Neural cell (in vitro differentiated cells): ENCODE data around the gene SLFN12L. TPM values are rescaled to one million over a fixed set of nuclear protein-coding genes. Genes with fewer than 3 reads are reported as not detected.
"Not testable (repeated sequence)": the region's sequence is repeated elsewhere in the genome, so short reads cannot be mapped to it uniquely, and the experiment has no call there.

ENCODE experiments used
- H2AFZ ChIP-seq: fragments of 200-600, 300-800 bp; sonication (generic), shearing (Covaris generic); 2 replicates; pipeline ENCODE4 v1.6.0; 2014; ENCODE audit warnings: low read depth, mild to moderate bottlenecking, antibody characterized with exemption, low read length, moderate library complexity
- H3F3A ChIP-seq: fragments of 200-600 bp; shearing (Covaris generic); 2 replicates; pipeline ENCODE4 v1.6.1; 2016; ENCODE audit warnings: mild to moderate bottlenecking, moderate library complexity, mixed read lengths, antibody characterized with exemption, low read length; ENCODE audit not compliant: insufficient read depth, poor library complexity, severe bottlenecking
- H3K27ac ChIP-seq: fragments of 200-600, 300-800 bp; sonication (generic), shearing (Covaris generic); 2 replicates; pipeline ENCODE4 v1.5.1; 2014; ENCODE audit warnings: mild to moderate bottlenecking, low read length, moderate library complexity
- H3K27me3 ChIP-seq: fragments of 300-800, 200-600 bp; sonication (generic), shearing (Covaris generic); 2 replicates; pipeline ENCODE4 v1.6.0; 2014; ENCODE audit warnings: mild to moderate bottlenecking, low read depth, low read length, moderate library complexity; ENCODE audit not compliant: insufficient read depth
- H3K36me3 ChIP-seq: fragments of 300-800, 200-600 bp; sonication (generic), shearing (Covaris generic); 2 replicates; pipeline ENCODE4 v1.5.1; 2014; ENCODE audit warnings: mild to moderate bottlenecking, antibody characterized with exemption, low read length, moderate library complexity; ENCODE audit not compliant: insufficient read depth
- H3K4me2 ChIP-seq: fragments of 300-800, 200-600 bp; sonication (generic), shearing (Covaris generic); 2 replicates; pipeline ENCODE4 v1.6.0; 2014; ENCODE audit warnings: mild to moderate bottlenecking, low read length
- H3K4me3 ChIP-seq: fragments of 300-800, 200-600 bp; sonication (generic), shearing (Covaris generic); 2 replicates; pipeline ENCODE4 v1.5.1; 2014; ENCODE audit warnings: mild to moderate bottlenecking, low read length, moderate library complexity
- H3K79me2 ChIP-seq: fragments of 200-600 bp; shearing (Covaris generic); replicated peaks from 2 replicates; pipeline ENCODE4 v1.6.0; 2014; ENCODE audit warnings: mild to moderate bottlenecking, low read length, moderate library complexity; ENCODE audit not compliant: insufficient read depth
- H3K9ac ChIP-seq: fragments of 300-800, 200-600 bp; sonication (generic), shearing (Covaris generic); 2 replicates; pipeline ENCODE4 v1.6.1; 2016; ENCODE audit warnings: mild to moderate bottlenecking, low read length, mixed read lengths
- H3K9me2 ChIP-seq: fragments of 200-600 bp; shearing (Covaris generic); 2 replicates; pipeline ENCODE4 v1.6.1; 2016; ENCODE audit warnings: mild to moderate bottlenecking, low read length, mixed read lengths; ENCODE audit not compliant: insufficient read depth
- H3K9me3 ChIP-seq: fragments of 200-600, 300-800 bp; sonication (generic), shearing (Covaris generic); 2 replicates; pipeline ENCODE4 v1.6.1; 2016; ENCODE audit warnings: mild to moderate bottlenecking, mixed run types, low read length, moderate library complexity, mixed read lengths
- H4K20me1 ChIP-seq: fragments of 200-600 bp; shearing (Covaris generic); 2 replicates; pipeline ENCODE4 v1.6.1; 2016; ENCODE audit warnings: mild to moderate bottlenecking, mixed run types; ENCODE audit not compliant: insufficient read depth
- EP300 ChIP-seq: fragments of 450-650 bp; conservative IDR thresholded peaks from 2 replicates; pipeline ENCODE4 v1.6.1; 2014; ENCODE audit warnings: antibody characterized with exemption, mild to moderate bottlenecking, moderate library complexity; ENCODE audit not compliant: poor library complexity, severe bottlenecking
- EZH2 ChIP-seq: fragments of 200-600, 300-800 bp; shearing (Covaris generic), sonication (generic); IDR thresholded peaks from 2 replicates; pipeline ENCODE4 v1.6.1; 2014; ENCODE audit warnings: antibody characterized with exemption, low read length, borderline replicate concordance, mild to moderate bottlenecking; ENCODE audit not compliant: insufficient read depth, poor library complexity, severe bottlenecking
- MXI1 ChIP-seq: fragments of 450-650 bp; conservative IDR thresholded peaks from 2 replicates; pipeline ENCODE4 v1.6.1; 2014; ENCODE audit warnings: antibody characterized with exemption, mild to moderate bottlenecking; ENCODE audit not compliant: poor library complexity, severe bottlenecking
- POLR2AphosphoS5 ChIP-seq: IDR thresholded peaks from 2 replicates; pipeline ENCODE4 v1.6.1; 2012
- RAD21 ChIP-seq: fragments of 450-650 bp; conservative IDR thresholded peaks from 2 replicates; pipeline ENCODE4 v1.6.1; 2014; ENCODE audit warnings: antibody characterized with exemption, mild to moderate bottlenecking, moderate library complexity
- SMC3 ChIP-seq: fragments of 450-650 bp; conservative IDR thresholded peaks from 2 replicates; pipeline ENCODE4 v1.6.1; 2014; ENCODE audit warnings: antibody characterized with exemption, mild to moderate bottlenecking, moderate library complexity; ENCODE audit not compliant: poor library complexity
- TAF1 ChIP-seq: IDR thresholded peaks from 2 replicates; pipeline ENCODE4 v1.6.1; 2012; ENCODE audit warnings: low read depth
- polyA plus RNA-seq: library from polyadenylated mRNA; depleted of rRNA; stranded (reverse); fragments of >200 nt; gene quantifications from 2 replicates; pipeline ENCODE4 v1.2.3, GENCODE V29; 2014
- TF ChIP-seq, protein P1 (sequence below): IDR thresholded peaks from 2 replicates; pipeline ENCODE4 v1.6.1; 2012; ENCODE audit warnings: borderline replicate concordance
- TF ChIP-seq, protein P2 (sequence below): fragments of 450-650 bp; IDR thresholded peaks from 2 replicates; pipeline ENCODE4 v1.5.1; 2014; ENCODE audit warnings: antibody characterized with exemption, mild to moderate bottlenecking, moderate library complexity; ENCODE audit not compliant: poor library complexity, severe bottlenecking

The SLFN12L gene
- polyA plus RNA-seq, 1 donor from 2014 or later: not detected

DNA sequence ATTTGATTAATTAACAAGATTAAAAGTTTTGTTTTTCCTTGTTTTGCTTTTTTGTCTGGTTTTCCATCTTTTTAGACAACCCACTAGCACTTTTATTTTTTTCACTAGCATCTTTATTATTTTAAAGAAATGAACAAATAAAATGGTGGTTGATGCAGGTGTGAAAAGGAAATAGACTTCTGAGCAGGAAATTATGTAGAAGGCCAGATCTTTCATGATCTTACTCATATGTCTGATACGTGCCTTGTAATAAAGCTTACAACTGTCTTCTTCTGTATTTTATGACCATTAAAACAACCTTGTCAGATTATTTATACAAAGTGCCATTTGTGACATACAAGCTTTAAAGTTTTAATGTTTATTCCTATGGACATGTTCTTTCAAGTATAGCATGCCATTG lies 6.3 kb downstream of the SLFN12L start:
- Histone ChIP-seq H3F3A (no peaks in the 10 kb centered on the region), H3K36me3 (no peaks in the 10 kb centered on the region), H4K20me1 (no peaks in the 10 kb centered on the region), H3K4me2 (no peak overlapping the region), H3K9me2 (no peaks in the 10 kb centered on the region), H2AFZ (no peak overlapping the region), H3K9ac (no peak overlapping the region), H3K79me2 (no peaks in the 10 kb centered on the region), H3K27me3 (no peaks in the 10 kb centered on the region), H3K9me3 (no peaks in the 10 kb centered on the region), H3K27ac (no peak overlapping the region), H3K4me3 (no peak overlapping the region)
- TF ChIP-seq EP300 (no peak), MXI1 (no peak), RAD21 (no peak), EZH2 (no peak), POLR2AphosphoS5 (no peak), SMC3 (no peak), TAF1 (no peak)
- TF ChIP-seq, protein P1, sequence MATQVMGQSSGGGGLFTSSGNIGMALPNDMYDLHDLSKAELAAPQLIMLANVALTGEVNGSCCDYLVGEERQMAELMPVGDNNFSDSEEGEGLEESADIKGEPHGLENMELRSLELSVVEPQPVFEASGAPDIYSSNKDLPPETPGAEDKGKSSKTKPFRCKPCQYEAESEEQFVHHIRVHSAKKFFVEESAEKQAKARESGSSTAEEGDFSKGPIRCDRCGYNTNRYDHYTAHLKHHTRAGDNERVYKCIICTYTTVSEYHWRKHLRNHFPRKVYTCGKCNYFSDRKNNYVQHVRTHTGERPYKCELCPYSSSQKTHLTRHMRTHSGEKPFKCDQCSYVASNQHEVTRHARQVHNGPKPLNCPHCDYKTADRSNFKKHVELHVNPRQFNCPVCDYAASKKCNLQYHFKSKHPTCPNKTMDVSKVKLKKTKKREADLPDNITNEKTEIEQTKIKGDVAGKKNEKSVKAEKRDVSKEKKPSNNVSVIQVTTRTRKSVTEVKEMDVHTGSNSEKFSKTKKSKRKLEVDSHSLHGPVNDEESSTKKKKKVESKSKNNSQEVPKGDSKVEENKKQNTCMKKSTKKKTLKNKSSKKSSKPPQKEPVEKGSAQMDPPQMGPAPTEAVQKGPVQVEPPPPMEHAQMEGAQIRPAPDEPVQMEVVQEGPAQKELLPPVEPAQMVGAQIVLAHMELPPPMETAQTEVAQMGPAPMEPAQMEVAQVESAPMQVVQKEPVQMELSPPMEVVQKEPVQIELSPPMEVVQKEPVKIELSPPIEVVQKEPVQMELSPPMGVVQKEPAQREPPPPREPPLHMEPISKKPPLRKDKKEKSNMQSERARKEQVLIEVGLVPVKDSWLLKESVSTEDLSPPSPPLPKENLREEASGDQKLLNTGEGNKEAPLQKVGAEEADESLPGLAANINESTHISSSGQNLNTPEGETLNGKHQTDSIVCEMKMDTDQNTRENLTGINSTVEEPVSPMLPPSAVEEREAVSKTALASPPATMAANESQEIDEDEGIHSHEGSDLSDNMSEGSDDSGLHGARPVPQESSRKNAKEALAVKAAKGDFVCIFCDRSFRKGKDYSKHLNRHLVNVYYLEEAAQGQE: no peak
- TF ChIP-seq, protein P2, sequence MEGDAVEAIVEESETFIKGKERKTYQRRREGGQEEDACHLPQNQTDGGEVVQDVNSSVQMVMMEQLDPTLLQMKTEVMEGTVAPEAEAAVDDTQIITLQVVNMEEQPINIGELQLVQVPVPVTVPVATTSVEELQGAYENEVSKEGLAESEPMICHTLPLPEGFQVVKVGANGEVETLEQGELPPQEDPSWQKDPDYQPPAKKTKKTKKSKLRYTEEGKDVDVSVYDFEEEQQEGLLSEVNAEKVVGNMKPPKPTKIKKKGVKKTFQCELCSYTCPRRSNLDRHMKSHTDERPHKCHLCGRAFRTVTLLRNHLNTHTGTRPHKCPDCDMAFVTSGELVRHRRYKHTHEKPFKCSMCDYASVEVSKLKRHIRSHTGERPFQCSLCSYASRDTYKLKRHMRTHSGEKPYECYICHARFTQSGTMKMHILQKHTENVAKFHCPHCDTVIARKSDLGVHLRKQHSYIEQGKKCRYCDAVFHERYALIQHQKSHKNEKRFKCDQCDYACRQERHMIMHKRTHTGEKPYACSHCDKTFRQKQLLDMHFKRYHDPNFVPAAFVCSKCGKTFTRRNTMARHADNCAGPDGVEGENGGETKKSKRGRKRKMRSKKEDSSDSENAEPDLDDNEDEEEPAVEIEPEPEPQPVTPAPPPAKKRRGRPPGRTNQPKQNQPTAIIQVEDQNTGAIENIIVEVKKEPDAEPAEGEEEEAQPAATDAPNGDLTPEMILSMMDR: no peak

DNA sequence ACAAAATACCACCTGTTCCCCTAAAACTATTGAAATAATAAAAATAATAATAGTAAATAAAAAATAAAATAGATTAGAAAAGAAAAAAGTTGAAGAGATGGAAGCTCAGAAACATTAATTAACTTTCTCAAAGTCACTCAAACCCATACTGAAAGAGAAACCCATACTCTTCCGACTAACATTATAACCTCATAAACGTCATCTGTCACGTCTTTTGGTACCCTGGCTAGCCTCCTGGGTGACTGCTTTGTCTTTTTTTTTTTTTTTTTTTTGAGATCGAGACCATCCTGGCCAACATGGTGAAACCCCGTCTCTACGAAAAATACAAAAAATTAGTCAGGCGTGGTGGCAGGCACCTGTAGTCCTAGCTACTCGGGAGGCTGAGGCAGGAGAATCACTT lies 7.6 kb downstream of the SLFN12L start:
- Histone ChIP-seq H4K20me1 (no peaks in the 10 kb centered on the region), H3K9me3 (no peaks in the 10 kb centered on the region), H3K9ac (no peak overlapping the region), H3K79me2 (no peaks in the 10 kb centered on the region), H3K4me2 (no peak overlapping the region), H3K36me3 (no peaks in the 10 kb centered on the region), H3K9me2 (no peaks in the 10 kb centered on the region), H3K4me3 (no peak overlapping the region), H3F3A (no peaks in the 10 kb centered on the region), H2AFZ (no peak overlapping the region), H3K27ac (no peak overlapping the region), H3K27me3 (no peaks in the 10 kb centered on the region)
- TF ChIP-seq EP300 (no peak), SMC3 (no peak), MXI1 (no peak), TAF1 (no peak), POLR2AphosphoS5 (no peak), EZH2 (no peak)

DNA sequence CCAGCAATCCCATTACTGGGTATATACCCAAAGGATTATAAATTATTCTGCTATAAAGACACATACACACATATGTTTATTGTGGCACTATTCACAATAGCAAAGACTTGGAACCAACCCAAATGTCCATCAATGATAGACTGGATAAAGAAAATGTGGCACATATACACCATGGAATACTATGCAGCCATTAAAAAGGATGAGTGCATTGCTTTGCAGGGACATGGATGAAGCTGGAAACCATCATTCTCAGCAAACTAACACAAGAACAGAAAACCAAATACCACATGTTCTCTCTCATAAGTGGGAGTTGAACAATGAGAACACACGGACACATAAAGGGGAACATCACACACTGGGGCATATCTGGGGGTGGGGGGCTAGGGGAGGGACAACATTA lies 8.2 kb downstream of the SLFN12L start:
- H3K79me2 ChIP-seq, H3K9me2 ChIP-seq, H3K4me2 ChIP-seq, H3K27me3 ChIP-seq, H3K4me3 ChIP-seq, H3F3A ChIP-seq, H3K27ac ChIP-seq, H4K20me1 ChIP-seq, H2AFZ ChIP-seq, H3K9ac ChIP-seq, H3K36me3 ChIP-seq, H3K9me3 ChIP-seq: not testable (repeated sequence)
